ENCODE measurements around the gene C1orf116. TPM values are rescaled to one million over a fixed set of nuclear protein-coding genes. Genes with fewer than 3 reads are reported as not detected.

The C1orf116 gene
- total RNA-seq, 2 donors from 2014 or later: 0.06 TPM; not detected in 1

- no peak for DNase-seq (ENCODE audit: low spot score in 2 of 2)
- Mint-ChIP-seq H3K36me3 (no peaks in the 10 kb centered on the region), H3K27ac (no peak overlapping the region), H3K9me3 (no peaks in the 10 kb centered on the region)
- no peak for ATAC-seq
Observed at GRCh38 chr1:207000651-207001291, 31.8 kb downstream of the C1orf116 start.

DNA sequence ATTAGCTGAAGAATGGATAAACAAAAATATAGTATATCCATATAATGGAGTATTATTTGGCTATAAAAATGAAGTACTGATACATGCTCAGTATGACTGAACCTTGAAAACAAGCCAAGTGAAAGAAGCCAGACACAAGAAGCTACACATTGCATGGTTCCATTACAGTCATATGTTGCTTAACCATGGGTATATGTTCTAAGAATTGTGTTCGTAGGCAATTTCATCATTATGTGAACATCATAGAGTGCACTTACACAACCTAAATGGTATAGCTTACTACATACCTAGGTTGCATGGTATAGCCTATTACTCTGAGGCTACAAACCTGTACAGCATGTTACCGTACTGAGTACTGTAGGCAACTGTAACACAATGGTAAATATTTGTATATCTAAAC is 33.7 kb downstream of the C1orf116 start:
- Mint-ChIP-seq H3K9me3 (no peaks in the 10 kb centered on the region), H3K27ac (no peak overlapping the region), H3K36me3 (no peaks in the 10 kb centered on the region)
- DNase-seq (ENCODE audit: low spot score in 2 of 2): no peak
- no peak for ATAC-seq

- H3K9me3 Mint-ChIP-seq: no peaks in the 10 kb centered on the region
- DNase-seq (ENCODE audit: low spot score in 2 of 2) (no peak), ATAC-seq (no peak)
- no peak overlapping the region for H3K27ac Mint-ChIP-seq
- no peaks in the 10 kb centered on the region for H3K36me3 Mint-ChIP-seq
Observed at GRCh38 chr1:206992790-206993189, 39.8 kb downstream of the C1orf116 start.

DNA sequence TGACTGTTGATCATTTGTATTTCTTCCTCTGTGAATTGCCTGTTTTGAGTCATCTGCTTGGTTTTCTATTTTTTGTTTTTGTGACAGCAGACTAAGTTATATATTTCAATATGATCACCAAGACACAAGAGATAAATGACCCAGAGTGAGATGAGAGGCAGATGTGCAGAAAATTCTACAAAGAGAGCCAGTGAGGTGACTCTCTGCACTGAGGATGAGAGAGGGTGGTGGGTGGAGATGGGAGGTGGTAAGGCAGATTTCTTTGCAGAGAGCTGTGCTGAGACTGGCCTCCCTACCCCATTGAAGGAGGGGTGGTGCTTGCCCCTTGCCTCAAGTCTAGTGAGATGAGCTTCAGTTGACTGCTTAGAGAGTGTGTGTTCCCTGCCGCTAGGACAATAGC is 44.7 kb downstream of the C1orf116 start:
- ATAC-seq: peak in 1 of 2 donors; percentile 71
- Mint-ChIP-seq H3K36me3 (no peaks in the 10 kb centered on the region), H3K9me3 (no peaks in the 10 kb centered on the region), H3K27ac (no peak overlapping the region)
- DNase-seq (ENCODE audit: low spot score in 2 of 2): no peak

GRCh38 chr1:206986885-206987284 is 45.7 kb downstream of the C1orf116 start:
- H3K27ac Mint-ChIP-seq: no peak overlapping the region
- H3K9me3 Mint-ChIP-seq: no peaks in the 10 kb centered on the region
- ATAC-seq: no peak
- DNase-seq (ENCODE audit: low spot score in 2 of 2): no peak
- H3K36me3 Mint-ChIP-seq: no peaks in the 10 kb centered on the region

DNA sequence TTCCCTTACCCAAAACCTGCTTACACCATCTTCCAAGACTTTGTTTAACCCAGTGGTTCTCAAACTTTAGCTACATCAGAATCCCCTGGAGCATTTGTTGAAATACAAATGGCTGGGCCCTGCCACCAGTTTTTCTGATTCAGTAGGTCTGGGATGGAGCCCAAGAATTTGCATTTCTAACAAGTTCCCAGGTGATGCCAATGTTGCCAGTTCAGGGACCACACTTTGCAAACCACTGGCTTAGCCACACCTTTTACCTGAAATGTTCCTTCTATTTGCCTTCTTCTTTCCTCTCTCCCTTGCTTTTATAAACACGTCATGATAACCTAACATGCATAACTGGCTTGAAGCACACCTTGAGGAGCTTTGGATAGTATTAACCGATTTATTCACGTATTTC is 46.2 kb downstream of the C1orf116 start:
- no peak overlapping the region for H3K27ac Mint-ChIP-seq
- DNase-seq (ENCODE audit: low spot score in 2 of 2): no peak
- ATAC-seq: no peak
- no peaks in the 10 kb centered on the region for H3K9me3 Mint-ChIP-seq
- H3K36me3 Mint-ChIP-seq: no peaks in the 10 kb centered on the region

DNA sequence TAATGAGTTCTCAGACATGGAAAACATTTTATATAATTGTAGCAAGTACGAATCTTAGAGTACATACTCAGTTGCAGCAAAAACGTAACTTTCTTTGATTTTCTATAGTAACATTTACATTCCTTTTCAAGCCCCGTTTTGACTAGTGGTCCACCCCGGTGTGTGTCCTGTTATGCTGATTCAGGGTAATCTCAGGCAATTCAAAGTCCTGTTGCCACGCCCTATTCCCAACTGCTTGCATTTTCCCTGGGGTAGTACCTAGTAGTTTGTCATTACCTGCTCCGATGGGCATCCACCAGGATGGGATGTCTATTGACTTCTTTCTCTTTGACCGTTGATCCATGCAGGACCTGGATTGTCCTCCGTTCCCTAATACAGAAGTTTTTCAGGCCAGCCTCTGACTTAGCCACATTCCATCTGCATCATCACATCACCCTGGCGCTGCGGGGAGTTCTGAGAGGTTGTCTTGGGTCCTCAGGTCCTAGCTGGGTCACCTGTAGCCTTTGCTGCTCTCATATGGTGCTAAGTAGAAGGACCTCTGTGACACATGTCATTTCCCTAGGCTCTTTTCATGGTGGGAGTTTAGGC is 47.3 kb downstream of the C1orf116 start:
- Mint-ChIP-seq H3K9me3 (no peaks in the 10 kb centered on the region), H3K36me3 (no peaks in the 10 kb centered on the region), H3K27ac (no peak overlapping the region)
- ATAC-seq (no peak), DNase-seq (ENCODE audit: low spot score in 2 of 2) (no peak)

DNA sequence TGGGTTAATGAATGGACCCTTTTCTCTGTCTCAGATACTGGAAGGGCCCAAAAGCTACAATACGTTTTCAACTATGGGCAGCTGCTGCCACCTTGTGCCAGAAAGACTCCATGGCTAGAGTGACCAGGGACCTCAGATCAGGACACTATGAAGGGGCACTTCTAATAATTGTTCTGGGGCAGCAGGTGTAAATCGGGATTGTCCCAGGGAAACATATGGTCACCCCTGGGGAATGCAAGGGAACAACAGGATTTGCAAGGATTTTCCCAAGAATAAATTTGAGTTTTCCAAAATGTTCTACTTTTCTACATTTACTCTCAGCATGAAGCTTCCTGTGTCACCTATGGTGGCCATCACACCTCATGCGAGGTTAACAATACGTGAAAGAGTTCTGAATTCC is 50.3 kb downstream of the C1orf116 start:
- Mint-ChIP-seq H3K36me3 (no peaks in the 10 kb centered on the region), H3K27ac (no peak overlapping the region), H3K9me3 (no peaks in the 10 kb centered on the region)
- ATAC-seq (peak; percentile 70 to 80), DNase-seq (ENCODE audit: low spot score in 2 of 2) (peak in 1 of 2 donors; percentile 56)

- H3K27ac Mint-ChIP-seq: peak overlapping the region in 1 of 2 donors; percentile 31
- H3K9me3 Mint-ChIP-seq: no peaks in the 10 kb centered on the region
Observed at GRCh38 chr1:206979379-206980043, 53.0 kb downstream of the C1orf116 start.

DNA sequence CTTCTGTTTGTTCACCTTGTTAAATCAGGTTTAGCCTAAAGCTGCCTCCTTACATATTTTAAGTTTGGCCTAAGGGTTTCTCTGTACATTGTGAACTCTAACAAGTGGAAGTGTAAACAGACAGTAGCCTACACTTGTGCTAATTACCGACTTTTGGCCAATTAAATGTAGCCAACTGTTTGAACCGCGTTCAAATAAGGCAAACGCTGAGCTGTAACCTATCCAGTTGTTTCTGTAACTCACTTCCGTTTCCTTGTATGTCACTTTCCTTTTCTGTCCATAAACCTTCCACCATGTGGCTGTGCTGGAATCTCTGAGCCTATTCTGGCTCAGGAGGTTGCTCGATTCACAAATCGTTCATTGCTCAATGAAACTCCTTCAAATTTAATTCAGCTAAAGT is 54.3 kb downstream of the C1orf116 start:
- H3K27ac Mint-ChIP-seq: no peak overlapping the region
- DNase-seq (ENCODE audit: low spot score in 2 of 2) (no peak), ATAC-seq (no peak)
- H3K36me3 Mint-ChIP-seq: no peaks in the 10 kb centered on the region
- H3K9me3 Mint-ChIP-seq: no peaks in the 10 kb centered on the region

More at GRCh38 chr1:206979379-206980043, 53.0 kb downstream of the C1orf116 start:
- H3K36me3 Mint-ChIP-seq: no peaks in the 10 kb centered on the region
- ATAC-seq: peak; percentile 47 to 73
- DNase-seq (ENCODE audit: low spot score in 2 of 2): no peak

DNA sequence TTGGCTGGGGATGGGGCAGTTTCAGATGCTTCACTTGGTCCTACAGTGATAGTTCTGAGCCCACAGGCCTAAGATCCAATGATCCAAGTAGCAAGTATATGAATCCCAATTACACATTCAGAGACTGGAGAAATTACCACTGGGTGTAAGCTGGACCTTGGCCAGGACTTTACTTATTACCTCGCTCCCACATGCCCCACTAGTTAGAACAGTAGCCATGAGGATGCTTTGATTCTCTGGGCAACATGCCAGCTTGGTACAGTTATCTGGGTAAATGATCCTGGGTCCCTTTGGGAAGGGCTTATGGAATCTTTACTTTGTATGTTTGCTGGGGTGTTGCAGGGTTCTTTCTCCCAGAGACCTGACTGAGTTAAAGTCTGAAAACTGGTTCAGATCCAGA is 57.2 kb downstream of the C1orf116 start:
- Mint-ChIP-seq H3K36me3 (no peaks in the 10 kb centered on the region), H3K27ac (no peak overlapping the region), H3K9me3 (no peaks in the 10 kb centered on the region)
- ATAC-seq (no peak), DNase-seq (ENCODE audit: low spot score in 2 of 2) (no peak)

DNA sequence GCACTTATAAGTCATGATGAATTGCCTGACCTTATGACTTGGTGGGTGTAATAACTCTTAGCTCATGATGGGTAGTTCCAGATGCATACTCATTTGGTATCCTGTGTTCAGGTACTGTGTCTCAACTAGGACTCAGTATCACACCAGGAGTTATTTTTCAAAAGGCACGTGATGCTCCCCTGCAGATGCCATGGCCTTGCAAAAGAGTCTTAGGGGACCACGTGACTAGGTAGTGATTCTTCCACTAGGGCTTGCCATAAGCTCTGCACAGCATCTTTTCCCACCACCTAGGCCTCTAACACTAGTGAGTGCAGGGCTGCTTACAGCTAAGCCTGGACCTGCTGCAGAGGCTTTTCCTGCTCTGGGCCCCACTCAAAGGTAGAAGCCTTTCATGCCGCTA is 58.4 kb downstream of the C1orf116 start:
- no peak overlapping the region for H3K27ac Mint-ChIP-seq
- ATAC-seq (no peak), DNase-seq (ENCODE audit: low spot score in 2 of 2) (no peak)
- H3K9me3 Mint-ChIP-seq: no peaks in the 10 kb centered on the region
- no peaks in the 10 kb centered on the region for H3K36me3 Mint-ChIP-seq

- Mint-ChIP-seq H3K27ac (no peak overlapping the region), H3K9me3 (no peaks in the 10 kb centered on the region), H3K36me3 (no peaks in the 10 kb centered on the region)
- DNase-seq (ENCODE audit: low spot score in 2 of 2) (no peak), ATAC-seq (no peak)
Observed at GRCh38 chr1:206972728-206973127, 59.8 kb downstream of the C1orf116 start.

DNA sequence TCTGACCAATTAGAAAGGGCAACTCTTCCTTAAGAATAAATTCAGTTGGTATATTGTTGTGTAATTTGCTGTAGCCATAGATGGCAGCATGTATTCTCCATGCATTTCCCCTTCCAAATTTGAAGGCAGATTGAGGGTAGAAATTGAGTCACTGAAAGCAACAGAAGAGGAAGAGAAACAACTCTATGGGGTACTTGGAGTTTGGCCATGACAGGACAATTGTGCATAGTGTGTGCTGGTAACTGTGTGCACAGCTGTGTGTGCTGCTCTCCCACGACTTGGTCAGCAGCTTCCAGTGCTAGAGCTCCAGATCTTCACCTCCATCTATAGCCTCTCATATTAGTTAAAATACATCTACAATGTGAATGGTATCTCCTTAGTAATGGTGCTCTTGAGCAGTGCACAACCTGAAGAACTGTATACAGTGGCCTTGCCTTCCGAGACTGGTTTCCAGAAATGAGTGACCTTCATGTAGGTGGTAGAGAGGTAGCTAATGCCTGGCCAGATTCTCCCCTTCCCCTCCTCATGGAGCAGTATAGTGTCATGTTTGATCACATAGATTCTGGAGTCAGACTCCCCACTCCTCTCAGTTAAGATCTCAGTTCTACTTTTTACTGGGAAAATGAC is 61.4 kb downstream of the C1orf116 start:
- no peaks in the 10 kb centered on the region for H3K36me3 Mint-ChIP-seq
- no peak for ATAC-seq
- H3K27ac Mint-ChIP-seq: no peak overlapping the region
- DNase-seq (ENCODE audit: low spot score in 2 of 2): no peak
- H3K9me3 Mint-ChIP-seq: no peaks in the 10 kb centered on the region

DNA sequence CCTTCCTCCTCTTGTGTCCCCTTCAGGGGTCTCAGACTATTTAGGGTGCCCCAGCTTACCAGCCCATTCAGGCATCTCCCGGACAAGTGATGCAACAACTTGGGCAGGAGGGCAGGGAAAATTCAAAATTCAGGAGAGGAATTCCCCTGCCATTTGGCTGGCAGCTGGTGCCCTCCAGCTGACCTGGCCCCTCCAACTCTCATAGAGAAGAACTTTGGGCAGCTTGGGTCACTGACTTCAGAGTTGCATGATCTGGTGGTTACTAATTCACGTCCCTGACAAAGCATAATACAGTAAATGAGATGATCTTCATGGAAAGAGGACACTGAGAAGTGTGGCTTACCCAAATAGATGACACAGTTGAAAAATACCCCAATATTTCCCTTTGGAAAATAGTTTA is 62.1 kb downstream of the C1orf116 start, which contains the start of gene FCAMR:
Gene FCAMR (minus strand): TSS at position 15 of the 400 bp plus-strand sequence. CDS start 335 bp downstream, outside the sequence.
- Mint-ChIP-seq H3K9me3 (no peaks in the 10 kb centered on the region), H3K36me3 (no peaks in the 10 kb centered on the region), H3K27ac (no peak within 1 kb of the TSS)
- ATAC-seq: no peak
- DNase-seq (ENCODE audit: low spot score in 2 of 2): no peak

GRCh38 chr1:206969090-206969489 is 63.5 kb downstream of the C1orf116 start:
- Mint-ChIP-seq H3K27ac (no peak overlapping the region), H3K36me3 (no peaks in the 10 kb centered on the region), H3K9me3 (no peaks in the 10 kb centered on the region)
- no peak for ATAC-seq
- no peak for DNase-seq (ENCODE audit: low spot score in 2 of 2)
